ENCODE data around the gene C1QTNF8. TPM values are rescaled to one million over a fixed set of nuclear protein-coding genes. Genes with fewer than 3 reads are reported as not detected.

C1QTNF8 gene
- total and polyA plus RNA-seq, 4 donors, result not detected

DNA sequence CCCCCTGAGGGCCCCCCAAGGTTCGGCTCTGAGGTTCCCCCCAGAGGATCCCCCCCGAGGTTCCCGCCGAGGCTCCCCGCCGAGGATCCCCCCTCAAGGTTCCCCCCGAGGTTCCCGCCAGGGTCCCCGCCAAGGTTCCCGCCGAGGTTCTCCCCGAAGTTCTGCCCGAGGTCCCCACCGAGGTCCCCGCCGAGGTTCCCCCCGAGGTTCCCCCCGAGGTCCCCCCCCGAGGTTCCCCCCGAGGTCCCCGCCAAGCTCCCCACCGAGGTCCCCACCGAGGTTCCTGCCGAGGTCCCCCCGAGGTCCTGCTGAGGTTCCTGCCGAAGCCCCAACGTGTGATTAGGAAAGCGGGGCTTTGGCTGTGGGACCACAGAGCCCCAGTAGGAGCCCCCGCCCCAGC lies 55.7 kb downstream of the C1QTNF8 start:
- no peak for DNase-seq (ENCODE audit: low spot score)
- Histone ChIP-seq H3K27ac (ENCODE audit: low read depth in 1 of 2, low read length in 2 of 2) (no peak overlapping the region), H3K9ac (ENCODE audit: low read depth in 1 of 2, low read length in 2 of 2) (no peak overlapping the region), H3K9me3 (ENCODE audit: control insufficient read depth in 4 of 4, low read length in 3 of 4) (peaks cover 0 to 5% (median 2%) of the 10 kb centered on the region in 4 donors), H3K4me3 (ENCODE audit: low read depth in 1 of 3, low read length in 3 of 3) (no peak overlapping the region), H3K36me3 (ENCODE audit: control insufficient read depth in 4 of 4, insufficient read depth in 3 of 4, low read depth in 1 of 4, low read length in 3 of 4) (no peaks in the 10 kb centered on the region), H3K27me3 (ENCODE audit: control insufficient read depth in 4 of 4, insufficient read depth in 4 of 4, low read length in 3 of 4) (peaks cover 0 to 3% (median 0%) of the 10 kb centered on the region in 4 donors), H3K4me1 (ENCODE audit: control insufficient read depth in 4 of 4, insufficient read depth in 4 of 4, low read length in 3 of 4) (no peaks in the 10 kb centered on the region)
- WGBS, result 88% methylated on average over 29 of the region's 29 CpGs
- TF ChIP-seq RAD21 (IDR thresholded peaks at IDR 0.05), result no peak
- no peak for TF ChIP-seq EGR1 (IDR thresholded peaks at IDR 0.05; ENCODE audit: low read depth in 2 of 2)
- no peak for TF ChIP-seq YY1 (IDR thresholded peaks at IDR 0.05)
- no peak for TF ChIP-seq FOXA2 (IDR thresholded peaks at IDR 0.05)
- TF ChIP-seq JUND (IDR thresholded peaks at IDR 0.05), result no peak
- TF ChIP-seq, protein P1, sequence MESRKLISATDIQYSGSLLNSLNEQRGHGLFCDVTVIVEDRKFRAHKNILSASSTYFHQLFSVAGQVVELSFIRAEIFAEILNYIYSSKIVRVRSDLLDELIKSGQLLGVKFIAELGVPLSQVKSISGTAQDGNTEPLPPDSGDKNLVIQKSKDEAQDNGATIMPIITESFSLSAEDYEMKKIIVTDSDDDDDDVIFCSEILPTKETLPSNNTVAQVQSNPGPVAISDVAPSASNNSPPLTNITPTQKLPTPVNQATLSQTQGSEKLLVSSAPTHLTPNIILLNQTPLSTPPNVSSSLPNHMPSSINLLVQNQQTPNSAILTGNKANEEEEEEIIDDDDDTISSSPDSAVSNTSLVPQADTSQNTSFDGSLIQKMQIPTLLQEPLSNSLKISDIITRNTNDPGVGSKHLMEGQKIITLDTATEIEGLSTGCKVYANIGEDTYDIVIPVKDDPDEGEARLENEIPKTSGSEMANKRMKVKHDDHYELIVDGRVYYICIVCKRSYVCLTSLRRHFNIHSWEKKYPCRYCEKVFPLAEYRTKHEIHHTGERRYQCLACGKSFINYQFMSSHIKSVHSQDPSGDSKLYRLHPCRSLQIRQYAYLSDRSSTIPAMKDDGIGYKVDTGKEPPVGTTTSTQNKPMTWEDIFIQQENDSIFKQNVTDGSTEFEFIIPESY (IDR thresholded peaks at IDR 0.05), result no peak
- TF ChIP-seq NR2F2 (IDR thresholded peaks at IDR 0.05), result no peak

DNA sequence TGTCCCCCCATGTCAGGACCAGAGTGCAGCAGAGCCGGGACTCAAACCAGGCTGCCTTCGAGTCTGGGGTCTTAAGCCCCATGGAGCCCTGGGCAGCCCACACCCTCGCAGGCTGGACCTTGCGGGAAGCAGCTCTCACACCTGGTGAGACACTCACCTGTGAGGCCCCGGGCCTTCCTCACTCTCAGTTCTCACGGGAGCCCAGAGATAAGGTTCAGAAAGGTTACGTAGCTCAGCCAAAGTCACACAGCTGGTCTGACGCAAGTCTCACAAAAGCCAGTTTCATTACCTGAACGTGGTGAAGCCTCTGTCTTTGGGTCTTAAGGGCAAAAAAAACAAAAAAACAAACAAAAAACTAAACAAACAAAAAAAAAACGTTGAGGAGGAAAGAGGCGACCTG lies 56.3 kb downstream of the C1QTNF8 start:
- Histone ChIP-seq H3K36me3 (ENCODE audit: control insufficient read depth in 4 of 4, insufficient read depth in 3 of 4, low read depth in 1 of 4, low read length in 3 of 4) (no peaks in the 10 kb centered on the region), H3K4me1 (ENCODE audit: control insufficient read depth in 4 of 4, insufficient read depth in 4 of 4, low read length in 3 of 4) (no peaks in the 10 kb centered on the region), H3K27ac (ENCODE audit: low read depth in 1 of 2, low read length in 2 of 2) (no peak overlapping the region), H3K4me3 (ENCODE audit: low read depth in 1 of 3, low read length in 3 of 3) (no peak overlapping the region), H3K9ac (ENCODE audit: low read depth in 1 of 2, low read length in 2 of 2) (no peak overlapping the region), H3K9me3 (ENCODE audit: control insufficient read depth in 4 of 4, low read length in 3 of 4) (peaks cover 0 to 5% (median 2%) of the 10 kb centered on the region in 4 donors), H3K27me3 (ENCODE audit: control insufficient read depth in 4 of 4, insufficient read depth in 4 of 4, low read length in 3 of 4) (peaks cover 0 to 3% (median 0%) of the 10 kb centered on the region in 4 donors)
- TF ChIP-seq JUND (IDR thresholded peaks at IDR 0.05) (no peak), HNF4A (conservative IDR thresholded peaks at IDR 0.05) (no peak)
- 67% methylated on average over 11 of the region's 11 CpGs for WGBS
- no peak for DNase-seq (ENCODE audit: low spot score)

DNA sequence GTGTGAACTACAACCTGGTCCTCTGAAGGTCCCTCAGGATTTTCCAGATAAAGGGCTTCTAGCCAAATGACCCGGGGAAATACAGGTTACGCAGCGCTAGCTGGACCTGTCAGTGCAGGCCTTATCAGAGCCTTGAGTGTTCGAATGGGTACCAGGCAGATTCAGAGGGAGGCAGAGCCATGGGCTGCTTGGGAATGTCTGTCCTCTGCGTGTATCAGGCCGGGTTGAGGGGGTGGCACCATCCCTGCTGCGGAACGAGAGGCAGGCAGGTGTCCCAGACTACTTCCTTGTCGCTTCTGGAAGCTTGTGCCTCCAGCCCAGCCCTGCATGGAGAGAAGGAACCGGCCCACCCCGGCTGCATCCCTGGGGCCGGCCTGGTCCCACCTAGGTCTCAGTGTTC lies 57.1 kb downstream of the C1QTNF8 start:
- no peaks in the 10 kb centered on the region for H3K4me1 ChIP-seq (ENCODE audit: control insufficient read depth in 4 of 4, insufficient read depth in 4 of 4, low read length in 3 of 4)
- peaks cover 0 to 5% (median 2%) of the 10 kb centered on the region in 4 donors for H3K9me3 ChIP-seq (ENCODE audit: control insufficient read depth in 4 of 4, low read length in 3 of 4)
- TF ChIP-seq, protein P2, sequence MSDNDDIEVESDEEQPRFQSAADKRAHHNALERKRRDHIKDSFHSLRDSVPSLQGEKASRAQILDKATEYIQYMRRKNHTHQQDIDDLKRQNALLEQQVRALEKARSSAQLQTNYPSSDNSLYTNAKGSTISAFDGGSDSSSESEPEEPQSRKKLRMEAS (IDR thresholded peaks at IDR 0.05), result no peak
- TF ChIP-seq RXRA (IDR thresholded peaks at IDR 0.05) (no peak), HNF4A (conservative IDR thresholded peaks at IDR 0.05) (no peak), NR2F2 (IDR thresholded peaks at IDR 0.05) (no peak), YY1 (IDR thresholded peaks at IDR 0.05) (no peak), SP1 (IDR thresholded peaks at IDR 0.05) (no peak), FOXA2 (IDR thresholded peaks at IDR 0.05) (no peak)
- TF ChIP-seq, protein P1 (IDR thresholded peaks at IDR 0.05), result no peak
- peaks cover 0 to 3% (median 0%) of the 10 kb centered on the region in 4 donors for H3K27me3 ChIP-seq (ENCODE audit: control insufficient read depth in 4 of 4, insufficient read depth in 4 of 4, low read length in 3 of 4)
- H3K4me3 ChIP-seq (ENCODE audit: low read depth in 1 of 3, low read length in 3 of 3), result no peak overlapping the region
- DNase-seq (ENCODE audit: low spot score), result no peak
- 80% methylated on average over 12 of the region's 12 CpGs for WGBS
- H3K27ac ChIP-seq (ENCODE audit: low read depth in 1 of 2, low read length in 2 of 2), result no peak overlapping the region
- no peaks in the 10 kb centered on the region for H3K36me3 ChIP-seq (ENCODE audit: control insufficient read depth in 4 of 4, insufficient read depth in 3 of 4, low read depth in 1 of 4, low read length in 3 of 4)
- H3K9ac ChIP-seq (ENCODE audit: low read depth in 1 of 2, low read length in 2 of 2), result no peak overlapping the region

Other genes starting within 250 kb of the C1QTNF8 start
- 10 to 100 TPM in 1 of 2 donors, 1 to 10 TPM in 1; 8.8 to 24.3 TPM for gene LMF1, start 125.3 kb downstream of the C1QTNF8 start, total RNA-seq
- gene LMF1, start 125.3 kb downstream of the C1QTNF8 start, polyA plus RNA-seq, result 10 to 100 TPM; 11.5 to 13.6 TPM
- gene SOX8, start 114.5 kb downstream of the C1QTNF8 start, total RNA-seq, result under 1 TPM; 0.17 to 0.33 TPM
- gene SOX8, start 114.5 kb downstream of the C1QTNF8 start, polyA plus RNA-seq, result under 1 TPM in 1 of 2 donors, not detected in 1; 0.05 TPM
- gene SSTR5, start 23.5 kb downstream of the C1QTNF8 start, total RNA-seq, result not detected
- gene SSTR5, start 23.5 kb downstream of the C1QTNF8 start, polyA plus RNA-seq, result not detected
- gene CACNA1H, start 56.9 kb upstream of the C1QTNF8 start, total RNA-seq, result 1 to 10 TPM; 4.2 to 8.5 TPM
- 1 to 10 TPM in 1 of 2 donors, under 1 TPM in 1; 0.21 to 7.9 TPM for gene CACNA1H, start 56.9 kb upstream of the C1QTNF8 start, polyA plus RNA-seq
- not detected for gene TPSG1, start 129.0 kb upstream of the C1QTNF8 start, total RNA-seq
- under 1 TPM in 1 of 2 donors, not detected in 1; 0.55 TPM for gene TPSG1, start 129.0 kb upstream of the C1QTNF8 start, polyA plus RNA-seq
- gene TPSB2, start 133.9 kb upstream of the C1QTNF8 start, total RNA-seq, result under 1 TPM; 0.09 to 0.67 TPM
- gene TPSB2, start 133.9 kb upstream of the C1QTNF8 start, polyA plus RNA-seq, result 10 to 100 TPM in 1 of 2 donors, under 1 TPM in 1; 0.24 to 12.7 TPM
- 1 to 10 TPM in 1 of 2 donors, under 1 TPM in 1; 0.23 to 1.1 TPM for gene TPSAB1, start 144.5 kb upstream of the C1QTNF8 start, total RNA-seq
- gene TPSAB1, start 144.5 kb upstream of the C1QTNF8 start, polyA plus RNA-seq, result 10 to 100 TPM in 1 of 2 donors, 1 to 10 TPM in 1; 1.4 to 10.8 TPM
- under 1 TPM in 1 of 2 donors, not detected in 1; 0.28 TPM for gene TPSD1, start 159.8 kb upstream of the C1QTNF8 start, total RNA-seq
- gene TPSD1, start 159.8 kb upstream of the C1QTNF8 start, polyA plus RNA-seq, result under 1 TPM in 1 of 2 donors, not detected in 1; 0.40 TPM
- gene UBE2I, start 213.4 kb upstream of the C1QTNF8 start, total RNA-seq, result 10 to 100 TPM; 21.8 to 23.9 TPM
- 10 to 100 TPM; 19.4 to 23.2 TPM for gene UBE2I, start 213.4 kb upstream of the C1QTNF8 start, polyA plus RNA-seq
- 1 to 10 TPM; 2.3 to 2.8 TPM for gene BAIAP3, start 237.4 kb upstream of the C1QTNF8 start, total RNA-seq
- gene BAIAP3, start 237.4 kb upstream of the C1QTNF8 start, polyA plus RNA-seq, result 1 to 10 TPM; 1.6 to 3.8 TPM

All from liver (tissue), 9 donors.